ENCODE results near the gene GALR1.

The GALR1 gene

GRCh38 chr18:77323640-77324299 is 74.1 kb downstream of the GALR1 start:
- TF ChIP-seq CTCF (conservative IDR thresholded peaks at IDR 0.05) = no peak
- H3K27ac ChIP-seq = no peak overlapping the region

Data from VCaP (cell line).